GM10248 (cell line): ENCODE results near the gene CAMTA1.

ENCODE experiments used
- CTCF ChIA-PET: fragments of 300-600 bp; sonication (Branson Sonifier 250); formaldehyde crosslinking; extraction: SDS; loops from one replicate; lab custom pipeline; 2021; ENCODE audit warnings: antibody characterized with exemption; lab: Yijun Ruan, JAX
- POLR2A ChIA-PET: fragments of 350-650 bp; sonication (Branson Sonifier 250); formaldehyde crosslinking; extraction: SDS; loops from one replicate; lab custom pipeline; 2020; ENCODE audit warnings: antibody characterized with exemption; lab: Yijun Ruan, JAX
- DNase-seq: peaks from one replicate; pipeline ENCODE4 v3.0.0; 2012; ENCODE audit errors: extremely low spot score
- TF ChIP-seq, protein P1 (sequence below): IDR thresholded peaks from 2 replicates; pipeline ENCODE4 v1.5.1; 2012; ENCODE audit warnings: mild to moderate bottlenecking, low read depth; ENCODE audit errors: extremely low read depth, missing control alignments, control extremely low read depth

Gene CAMTA1

GRCh38 chr1:7018351-7018750, 233.1 kb downstream of the CAMTA1 start:
- no peak for DNase-seq
- CTCF ChIA-PET = no interaction called here
- TF ChIP-seq, protein P1, sequence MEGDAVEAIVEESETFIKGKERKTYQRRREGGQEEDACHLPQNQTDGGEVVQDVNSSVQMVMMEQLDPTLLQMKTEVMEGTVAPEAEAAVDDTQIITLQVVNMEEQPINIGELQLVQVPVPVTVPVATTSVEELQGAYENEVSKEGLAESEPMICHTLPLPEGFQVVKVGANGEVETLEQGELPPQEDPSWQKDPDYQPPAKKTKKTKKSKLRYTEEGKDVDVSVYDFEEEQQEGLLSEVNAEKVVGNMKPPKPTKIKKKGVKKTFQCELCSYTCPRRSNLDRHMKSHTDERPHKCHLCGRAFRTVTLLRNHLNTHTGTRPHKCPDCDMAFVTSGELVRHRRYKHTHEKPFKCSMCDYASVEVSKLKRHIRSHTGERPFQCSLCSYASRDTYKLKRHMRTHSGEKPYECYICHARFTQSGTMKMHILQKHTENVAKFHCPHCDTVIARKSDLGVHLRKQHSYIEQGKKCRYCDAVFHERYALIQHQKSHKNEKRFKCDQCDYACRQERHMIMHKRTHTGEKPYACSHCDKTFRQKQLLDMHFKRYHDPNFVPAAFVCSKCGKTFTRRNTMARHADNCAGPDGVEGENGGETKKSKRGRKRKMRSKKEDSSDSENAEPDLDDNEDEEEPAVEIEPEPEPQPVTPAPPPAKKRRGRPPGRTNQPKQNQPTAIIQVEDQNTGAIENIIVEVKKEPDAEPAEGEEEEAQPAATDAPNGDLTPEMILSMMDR = no peak
- POLR2A ChIA-PET = no interaction called here

DNA sequence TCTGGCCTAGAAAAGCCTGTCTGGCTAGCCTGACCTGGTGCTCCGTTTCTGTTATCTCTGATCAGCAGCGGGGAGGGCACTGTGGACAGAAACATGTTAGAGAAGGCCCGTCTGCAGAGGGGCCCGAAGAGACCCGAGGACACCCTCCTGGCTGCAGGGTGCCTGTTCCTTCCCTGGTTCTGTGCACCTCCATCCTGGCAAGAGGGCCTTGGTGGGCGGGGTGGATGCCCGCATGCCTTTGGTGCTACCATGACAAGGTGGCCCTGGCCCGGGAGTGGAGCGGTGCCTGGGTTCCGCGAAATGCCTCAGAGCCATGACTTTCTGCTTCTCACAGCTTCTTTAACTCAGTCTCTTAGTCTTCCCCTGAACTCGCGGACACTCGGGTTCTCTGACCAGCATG, 233.6 kb downstream of the CAMTA1 start:
- POLR2A ChIA-PET = no interaction called here
- TF ChIP-seq, protein P1 = no peak
- DNase-seq = no peak
- CTCF ChIA-PET = no interaction called here

- DNase-seq = no peak
- ChIA-PET CTCF (no interaction called here), POLR2A (no interaction called here)
- TF ChIP-seq, protein P1 = no peak
Observed at GRCh38 chr1:7019510-7019909, 234.3 kb downstream of the CAMTA1 start.

DNA sequence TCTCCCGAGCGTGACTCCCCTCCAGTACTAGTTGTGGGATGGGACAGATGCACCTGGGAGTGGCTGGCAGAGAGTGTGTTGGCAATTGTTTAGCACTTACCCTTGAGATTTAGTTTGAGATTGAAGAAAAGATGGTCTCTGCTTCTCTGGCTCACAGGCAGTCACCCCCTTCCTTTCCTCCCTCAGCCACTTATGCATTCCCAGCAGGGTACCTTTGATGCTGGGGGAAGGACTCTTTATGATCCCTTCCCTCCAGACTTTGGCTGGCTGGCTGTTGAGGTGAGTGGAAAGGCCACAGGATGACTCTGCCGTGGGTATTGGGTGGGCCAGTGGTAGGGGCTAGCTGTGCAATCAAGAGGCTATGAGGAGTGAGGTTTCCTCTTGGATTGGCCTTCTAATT, 236.8 kb downstream of the CAMTA1 start:
- TF ChIP-seq, protein P1 = no peak
- ChIA-PET POLR2A (no interaction called here), CTCF (interaction anchor here (1.4 kb wide), 1 partner anchor 21 kb away, joined by 4 read pairs; no protein-coding TSS in a partner anchor)
- DNase-seq = no peak

DNA sequence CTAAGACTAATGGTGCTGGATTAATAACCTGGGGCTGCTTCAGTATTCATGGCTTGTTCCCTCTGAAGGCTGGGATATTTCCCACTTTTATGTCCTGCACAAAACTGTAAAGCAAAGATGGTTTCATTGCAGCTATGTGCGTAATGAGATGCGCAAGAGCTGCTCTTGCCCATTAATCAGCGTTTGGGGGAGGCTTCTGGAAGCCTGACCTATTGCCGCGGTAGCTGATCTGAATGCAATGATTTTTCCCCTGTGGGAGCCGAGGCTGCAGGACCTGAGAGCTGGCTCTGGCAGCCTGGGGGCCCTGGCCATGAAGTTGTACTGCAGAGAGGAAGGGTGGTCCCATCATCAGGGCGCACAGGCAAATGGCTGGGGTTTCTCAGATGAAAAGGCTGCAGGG, 239.8 kb downstream of the CAMTA1 start:
- POLR2A ChIA-PET = no interaction called here
- CTCF ChIA-PET = no interaction called here
- TF ChIP-seq, protein P1 = no peak
- DNase-seq = no peak

GRCh38 chr1:7026169-7026568, 240.9 kb downstream of the CAMTA1 start:
- ChIA-PET POLR2A (no interaction called here), CTCF (no interaction called here)
- TF ChIP-seq, protein P1 = no peak
- no peak for DNase-seq

DNA sequence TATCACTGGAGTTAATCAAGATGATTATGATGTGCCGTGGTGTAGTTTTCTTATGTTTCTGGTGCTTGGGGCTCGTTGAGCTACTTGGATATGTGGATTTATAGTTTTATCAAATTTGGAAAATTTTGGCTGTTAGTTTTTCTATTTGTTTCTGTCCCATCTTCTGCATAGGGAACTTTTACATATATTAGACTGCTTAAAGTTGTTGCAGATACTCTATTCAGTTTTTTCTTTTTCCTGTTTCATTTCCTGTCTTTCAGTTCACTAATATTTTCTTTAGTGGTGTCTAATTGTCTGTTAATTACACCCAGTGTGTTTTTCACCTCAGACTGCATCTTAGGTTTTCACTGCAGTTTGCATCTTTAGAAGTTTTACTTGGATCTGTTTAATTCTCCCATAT, 247.7 kb downstream of the CAMTA1 start:
- CTCF ChIA-PET = no interaction called here
- no peak for DNase-seq
- POLR2A ChIA-PET = no interaction called here
- TF ChIP-seq, protein P1 = no peak
